ENCODE data around the gene IL7R. TPM values are rescaled to one million over a fixed set of nuclear protein-coding genes. Genes with fewer than 3 reads are reported as not detected.
"Not testable (repeated sequence)": the region's sequence is repeated elsewhere in the genome, so short reads cannot be mapped to it uniquely, and the experiment has no call there.

IL7R gene
- total RNA-seq, 1 experiment from 2014 or later, result not detected

GRCh38 chr5:35853631-35854030 is 3.1 kb upstream of the IL7R start:
- Mint-ChIP-seq H3K9me3 (ENCODE audit: unreplicated experiment) (no peaks in the 10 kb centered on the region), H3K4me1 (ENCODE audit: low read depth, unreplicated experiment) (no peaks in the 10 kb centered on the region), H3K4me3 (ENCODE audit: unreplicated experiment) (no peak overlapping the region), H3K27ac (ENCODE audit: unreplicated experiment) (no peak overlapping the region), H3K36me3 (ENCODE audit: insufficient read depth, unreplicated experiment) (no peaks in the 10 kb centered on the region), H3K27me3 (ENCODE audit: insufficient read depth, unreplicated experiment) (peaks cover 2% of the 10 kb centered on the region)
- BruUV-seq (replicated peaks), result no TSS peak
- no peak for TF ChIP-seq CTCF (IDR thresholded peaks at IDR 0.05; ENCODE audit: insufficient read depth in 1 of 2, low read depth in 1 of 2, low read length in 1 of 2, severe bottlenecking in 1 of 2, unreplicated experiment in 1 of 2)
- no peaks in the 10 kb centered on the region for H3K36me3 ChIP-seq (ENCODE audit: control insufficient read depth, insufficient read depth, low read length)
- ChIA-PET CTCF (no interaction called here), POLR2A (no interaction called here)
- no peaks in the 10 kb centered on the region for H3K4me1 ChIP-seq
- H3K9me3 ChIP-seq, result no peaks in the 10 kb centered on the region
- no peak overlapping the region for H3K4me3 ChIP-seq (ENCODE audit: low read depth, low read length)
- intact Hi-C loops (cut with micrococcal nuclease; ENCODE audit: unreplicated experiment), result no loop called here
- no peaks in the 10 kb centered on the region for H3K27me3 ChIP-seq (replicated peaks; ENCODE audit: control insufficient read depth, insufficient read depth, low read length)
- no peak for DNase-seq

- Histone ChIP-seq H3K4me1 (no peaks in the 10 kb centered on the region), H3K9me3 (no peaks in the 10 kb centered on the region), H3K4me3 (ENCODE audit: low read depth, low read length) (no peak overlapping the region), H3K36me3 (ENCODE audit: control insufficient read depth, insufficient read depth, low read length) (no peaks in the 10 kb centered on the region), H3K27me3 (replicated peaks; ENCODE audit: control insufficient read depth, insufficient read depth, low read length) (no peaks in the 10 kb centered on the region)
- H3K4me3 Mint-ChIP-seq (ENCODE audit: unreplicated experiment), result no peak overlapping the region
- ChIA-PET POLR2A (no interaction called here), CTCF (no interaction called here)
- H3K36me3 Mint-ChIP-seq (ENCODE audit: insufficient read depth, unreplicated experiment), result no peaks in the 10 kb centered on the region
- peaks cover 2% of the 10 kb centered on the region for H3K27me3 Mint-ChIP-seq (ENCODE audit: insufficient read depth, unreplicated experiment)
- no peaks in the 10 kb centered on the region for H3K9me3 Mint-ChIP-seq (ENCODE audit: unreplicated experiment)
- no TSS peak for BruUV-seq (replicated peaks)
- H3K27ac Mint-ChIP-seq (ENCODE audit: unreplicated experiment), result no peak overlapping the region
- TF ChIP-seq CTCF (IDR thresholded peaks at IDR 0.05; ENCODE audit: insufficient read depth in 1 of 2, low read depth in 1 of 2, low read length in 1 of 2, severe bottlenecking in 1 of 2, unreplicated experiment in 1 of 2), result no peak
- intact Hi-C loops (cut with micrococcal nuclease; ENCODE audit: unreplicated experiment), result no loop called here
- no peak for DNase-seq
- no peaks in the 10 kb centered on the region for H3K4me1 Mint-ChIP-seq (ENCODE audit: low read depth, unreplicated experiment)
Measured at GRCh38 chr5:35854248-35854647, 2.4 kb upstream of the IL7R start.

GRCh38 chr5:35855187-35855586 is 1.5 kb upstream of the IL7R start:
- no peaks in the 10 kb centered on the region for H3K27me3 ChIP-seq (replicated peaks; ENCODE audit: control insufficient read depth, insufficient read depth, low read length)
- H3K4me3 Mint-ChIP-seq (ENCODE audit: unreplicated experiment), result no peak overlapping the region
- H3K27ac Mint-ChIP-seq (ENCODE audit: unreplicated experiment), result no peak overlapping the region
- H3K27me3 Mint-ChIP-seq (ENCODE audit: insufficient read depth, unreplicated experiment), result peaks cover 2% of the 10 kb centered on the region
- H3K4me3 ChIP-seq (ENCODE audit: low read depth, low read length), result no peak overlapping the region
- H3K4me1 Mint-ChIP-seq (ENCODE audit: low read depth, unreplicated experiment), result no peaks in the 10 kb centered on the region
- H3K4me1 ChIP-seq, result no peaks in the 10 kb centered on the region
- no TSS peak for BruUV-seq (replicated peaks)
- H3K36me3 Mint-ChIP-seq (ENCODE audit: insufficient read depth, unreplicated experiment), result no peaks in the 10 kb centered on the region
- no peak for TF ChIP-seq CTCF (IDR thresholded peaks at IDR 0.05; ENCODE audit: insufficient read depth in 1 of 2, low read depth in 1 of 2, low read length in 1 of 2, severe bottlenecking in 1 of 2, unreplicated experiment in 1 of 2)
- no peaks in the 10 kb centered on the region for H3K36me3 ChIP-seq (ENCODE audit: control insufficient read depth, insufficient read depth, low read length)
- ChIA-PET POLR2A (no interaction called here), CTCF (no interaction called here)
- no peaks in the 10 kb centered on the region for H3K9me3 Mint-ChIP-seq (ENCODE audit: unreplicated experiment)
- intact Hi-C loops (cut with micrococcal nuclease; ENCODE audit: unreplicated experiment), result no loop called here
- DNase-seq, result no peak
- no peaks in the 10 kb centered on the region for H3K9me3 ChIP-seq

GRCh38 chr5:35856186-35856764 is 416 bp upstream of the IL7R start:
- BruUV-seq (replicated peaks); H3K9me3 ChIP-seq; intact Hi-C loops (cut with micrococcal nuclease; ENCODE audit: unreplicated experiment); DNase-seq; H3K4me3 ChIP-seq (ENCODE audit: low read depth, low read length); POLR2A ChIA-PET; H3K4me1 Mint-ChIP-seq (ENCODE audit: low read depth, unreplicated experiment); H3K9me3 Mint-ChIP-seq (ENCODE audit: unreplicated experiment); H3K36me3 ChIP-seq (ENCODE audit: control insufficient read depth, insufficient read depth, low read length); CTCF ChIA-PET; H3K4me3 Mint-ChIP-seq (ENCODE audit: unreplicated experiment); H3K27ac Mint-ChIP-seq (ENCODE audit: unreplicated experiment); H3K27me3 Mint-ChIP-seq (ENCODE audit: insufficient read depth, unreplicated experiment); H3K27me3 ChIP-seq (replicated peaks; ENCODE audit: control insufficient read depth, insufficient read depth, low read length); H3K4me1 ChIP-seq; H3K36me3 Mint-ChIP-seq (ENCODE audit: insufficient read depth, unreplicated experiment): not testable (repeated sequence)

Data from Caco-2 (cell line).